AG10803 (cell line): ENCODE results near the gene CLK3.

ENCODE experiments used
- DNase-seq: peaks from one replicate; pipeline ENCODE4 v3.0.0; 2010; ENCODE audit warnings: low read depth
- H3K4me3 ChIP-seq: 2 replicates; pipeline ENCODE4 v1.5.1; 2011; ENCODE audit warnings: mild to moderate bottlenecking, low read length, control low read depth
- CTCF ChIP-seq: conservative IDR thresholded peaks from 2 replicates; pipeline ENCODE4 v1.5.1; 2011; ENCODE audit warnings: mild to moderate bottlenecking, low read length, control low read depth, inconsistent platforms

Gene CLK3

DNA sequence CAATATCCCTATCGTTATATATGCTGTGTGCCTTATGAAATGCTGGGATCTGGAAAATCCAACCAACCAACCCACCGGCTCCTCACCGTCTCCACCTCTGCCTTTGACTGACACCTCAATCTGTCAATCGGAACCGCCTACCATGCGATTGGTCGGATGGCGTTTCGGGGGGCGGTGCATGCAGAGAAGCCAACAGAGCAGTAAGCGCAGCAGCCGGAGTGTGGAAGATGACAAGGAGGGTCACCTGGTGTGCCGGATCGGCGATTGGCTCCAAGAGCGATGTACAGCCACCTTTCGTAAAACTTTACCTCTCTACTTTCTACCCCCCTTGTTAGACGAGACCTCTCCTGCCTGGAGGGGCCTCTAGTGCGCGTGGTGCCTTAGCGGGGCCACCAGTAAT lies 6.3 kb downstream of the CLK3 start:
- TF ChIP-seq CTCF: no peak
- H3K4me3 ChIP-seq: no peak overlapping the region
- DNase-seq: no peak

- H3K4me3 ChIP-seq: no peak overlapping the region
- no peak for TF ChIP-seq CTCF
- no peak for DNase-seq
Measured at GRCh38 chr15:74622758-74623157, 7.1 kb downstream of the CLK3 start.

GRCh38 chr15:74624020-74624602 lies 8.5 kb downstream of the CLK3 start:
- DNase-seq: no peak
- TF ChIP-seq CTCF: no peak
- H3K4me3 ChIP-seq: no peak overlapping the region

DNA sequence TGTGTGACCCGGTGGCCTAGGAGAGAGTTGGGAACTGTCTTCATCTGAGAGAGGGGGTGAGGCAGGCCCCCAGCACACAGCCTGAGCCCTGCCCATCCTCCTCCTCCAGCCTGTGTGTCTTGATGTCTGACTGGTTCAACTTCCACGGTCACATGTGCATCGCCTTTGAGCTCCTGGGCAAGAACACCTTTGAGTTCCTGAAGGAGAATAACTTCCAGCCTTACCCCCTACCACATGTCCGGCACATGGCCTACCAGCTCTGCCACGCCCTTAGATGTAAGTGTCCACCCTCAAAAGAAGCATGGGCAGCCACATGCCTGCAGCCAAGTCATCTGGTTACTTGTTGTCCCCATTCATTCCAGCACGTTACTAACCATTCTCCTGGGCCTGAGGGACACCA lies 10.1 kb downstream of the CLK3 start:
- no peak overlapping the region for H3K4me3 ChIP-seq
- no peak for DNase-seq
- TF ChIP-seq CTCF: no peak

GRCh38 chr15:74626336-74626735 lies 10.7 kb downstream of the CLK3 start:
- TF ChIP-seq CTCF: no peak
- no peak for DNase-seq
- H3K4me3 ChIP-seq: no peak overlapping the region

- TF ChIP-seq CTCF: no peak
- no peak overlapping the region for H3K4me3 ChIP-seq
- DNase-seq: no peak
Measured at GRCh38 chr15:74626752-74627692, 11.4 kb downstream of the CLK3 start.

DNA sequence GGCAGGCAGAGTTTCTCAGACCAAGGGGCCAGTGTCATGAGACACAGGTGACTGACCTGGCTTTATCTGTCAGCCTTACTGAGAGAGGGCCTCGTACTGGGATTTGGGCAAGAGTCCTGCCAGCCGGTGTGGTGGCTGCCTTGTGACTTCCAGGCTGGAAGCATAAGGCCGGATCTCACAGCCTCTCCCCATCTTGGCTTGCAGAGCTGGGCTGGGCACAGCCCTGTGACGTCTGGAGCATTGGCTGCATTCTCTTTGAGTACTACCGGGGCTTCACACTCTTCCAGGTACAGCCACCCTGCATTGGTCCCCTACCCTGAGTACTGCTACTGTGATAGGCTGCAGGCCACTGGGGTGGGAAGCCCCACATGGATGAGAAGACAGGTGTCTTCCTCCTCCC lies 12.1 kb downstream of the CLK3 start:
- DNase-seq: no peak
- no peak for TF ChIP-seq CTCF
- H3K4me3 ChIP-seq: no peak overlapping the region
